IMR-90 (cell line): ENCODE data around the gene TMCC1. TPM values are rescaled to one million over a fixed set of nuclear protein-coding genes. Genes with fewer than 3 reads are reported as not detected.
"Not testable (repeated sequence)": the region's sequence is repeated elsewhere in the genome, so short reads cannot be mapped to it uniquely, and the experiment has no call there.

Experiments
- ATAC-seq: fragments of 200-7000 bp; cut with Tn5 transposase; 2 replicates; pipeline ENCODE4 v1.9.1; 2020; ENCODE audit warnings: low read depth, mild to moderate bottlenecking, moderate library complexity
- BruUV-seq: library from RNA; stranded (reverse); fragments of 400-500 nt; replicated peaks from 2 replicates; lab custom pipeline; 2021; lab: Mats Ljungman, UMichigan
- CTCF ChIA-PET: fragments of 300-600 bp; formaldehyde crosslinking; extraction: SDS; loops from one replicate; lab custom pipeline; 2021; ENCODE audit warnings: antibody characterized with exemption; lab: Yijun Ruan, JAX
- POLR2A ChIA-PET: fragments of 300-600 bp; sonication (Branson Sonifier 250); formaldehyde crosslinking; loops from one replicate; lab custom pipeline; 2022; ENCODE audit warnings: antibody characterized with exemption; ENCODE audit not compliant: unreplicated experiment; lab: Charles Lee
- DNase-seq: peaks from one replicate; pipeline ENCODE4 v3.0.0; 2013
- H2AFZ ChIP-seq: replicated peaks from 2 replicates; pipeline ENCODE3; 2013; ENCODE audit warnings: low read length, mild to moderate bottlenecking; ENCODE audit not compliant: poor library complexity
- H2AK5ac ChIP-seq: 2 replicates; pipeline ENCODE4 v1.6.1; 2013; ENCODE audit warnings: low read depth, low read length, inconsistent platforms
- H2AK9ac ChIP-seq: replicated peaks from 2 replicates; pipeline ENCODE3; 2013; ENCODE audit warnings: mild to moderate bottlenecking, low read depth, low read length, moderate library complexity; ENCODE audit not compliant: poor library complexity
- H2BK120ac ChIP-seq: 2 replicates; pipeline ENCODE4 v1.6.1; 2013; ENCODE audit warnings: low read depth, low read length, inconsistent platforms
- H2BK15ac ChIP-seq: 3 replicates; pipeline ENCODE4 v1.6.1; 2013; ENCODE audit warnings: low read depth, low read length, inconsistent platforms
- H2BK20ac ChIP-seq: 2 replicates; pipeline ENCODE4 v1.6.1; 2013; ENCODE audit warnings: low read depth, mild to moderate bottlenecking, inconsistent platforms, low read length, moderate library complexity
- H2BK5ac ChIP-seq: 2 replicates; pipeline ENCODE4 v1.6.1; 2013; ENCODE audit warnings: mild to moderate bottlenecking, low read depth, low read length, inconsistent platforms; ENCODE audit not compliant: poor library complexity, severe bottlenecking
- H3K14ac ChIP-seq: replicated peaks from 2 replicates; pipeline ENCODE4 v1.6.1; 2013; ENCODE audit warnings: low read depth, low read length, inconsistent platforms
- H3K18ac ChIP-seq: 2 replicates; pipeline ENCODE4 v1.6.1; 2013; ENCODE audit warnings: low read depth, low read length, control low read depth
- H3K23ac ChIP-seq: 2 replicates; pipeline ENCODE4 v1.6.1; 2013; ENCODE audit warnings: low read depth, low read length, inconsistent platforms
- H3K27ac ChIP-seq: 2 replicates; pipeline ENCODE4 v1.5.1; 2013; ENCODE audit warnings: mild to moderate bottlenecking, control low read depth, low read length; ENCODE audit not compliant: insufficient read depth
- H3K27me3 ChIP-seq: 2 replicates; pipeline ENCODE4 v1.6.1; 2013; ENCODE audit warnings: low read length; ENCODE audit not compliant: control insufficient read depth, insufficient read depth
- H3K36me3 ChIP-seq: 2 replicates; pipeline ENCODE4 v1.6.1; 2013; ENCODE audit warnings: low read length, mixed read lengths; ENCODE audit not compliant: control insufficient read depth, insufficient read depth
- H3K4ac ChIP-seq: 2 replicates; pipeline ENCODE4 v1.6.1; 2013; ENCODE audit warnings: low read depth, low read length, inconsistent platforms
- H3K4me1 ChIP-seq: 2 replicates; pipeline ENCODE4 v1.6.1; 2013; ENCODE audit warnings: low read length, mixed read lengths; ENCODE audit not compliant: control insufficient read depth, insufficient read depth
- H3K4me2 ChIP-seq: 2 replicates; pipeline ENCODE4 v1.6.1; 2013; ENCODE audit warnings: low read depth, mild to moderate bottlenecking, control low read depth, low read length, moderate library complexity
- H3K4me3 ChIP-seq: 2 replicates; pipeline ENCODE4 v1.5.1; 2013; ENCODE audit warnings: low read depth, mild to moderate bottlenecking, control low read depth, low read length, moderate library complexity; ENCODE audit not compliant: insufficient read depth
- H3K56ac ChIP-seq: 2 replicates; pipeline ENCODE4 v1.6.1; 2013; ENCODE audit warnings: low read length, inconsistent platforms; ENCODE audit not compliant: insufficient read depth; ENCODE audit errors: extremely low read depth
- H3K79me1 ChIP-seq, 2 experiments: 2 replicates each; pipeline ENCODE4 v1.6.1; 2013; ENCODE audit warnings: low read length in 2 of 2, inconsistent platforms in 1 of 2, low read depth in 1 of 2
- H3K9ac ChIP-seq: 2 replicates; pipeline ENCODE4 v1.6.1; 2013; ENCODE audit warnings: low read depth, low read length, control low read depth
- H3K9me1 ChIP-seq: 2 replicates; pipeline ENCODE4 v1.6.1; 2013; ENCODE audit warnings: low read length, inconsistent platforms; ENCODE audit not compliant: insufficient read depth
- H3K9me3 ChIP-seq: 2 replicates; pipeline ENCODE4 v1.6.1; 2013; ENCODE audit warnings: low read length; ENCODE audit not compliant: control insufficient read depth, insufficient read depth
- H4K20me1 ChIP-seq: 2 replicates; pipeline ENCODE4 v1.6.1; 2013; ENCODE audit warnings: low read length, inconsistent platforms; ENCODE audit not compliant: insufficient read depth
- H4K5ac ChIP-seq: 2 replicates; pipeline ENCODE4 v1.6.1; 2013; ENCODE audit warnings: mild to moderate bottlenecking, low read depth, low read length, control low read depth
- H4K8ac ChIP-seq, 2 experiments: 2 replicates each; pipeline ENCODE4 v1.6.1; 2013; ENCODE audit warnings: low read depth in 2 of 2, low read length in 2 of 2, control low read depth in 1 of 2, inconsistent platforms in 1 of 2
- H4K91ac ChIP-seq: 2 replicates; pipeline ENCODE4 v1.6.1; 2013; ENCODE audit warnings: low read depth, low read length, inconsistent platforms; ENCODE audit not compliant: insufficient read depth
- CEBPB ChIP-seq: IDR thresholded peaks from 2 replicates; pipeline ENCODE4 v1.6.1; 2012; ENCODE audit warnings: low read depth, low read length, improper control_type of control experiment
- MAFK ChIP-seq: IDR thresholded peaks from 2 replicates; pipeline ENCODE4 v1.6.1; 2012; ENCODE audit warnings: low read depth, low read length, improper control_type of control experiment
- NFE2L2 ChIP-seq: fragments of 150-350 bp; IDR thresholded peaks from 2 replicates; pipeline ENCODE4 v1.6.1; 2016; ENCODE audit warnings: low read depth, mild to moderate bottlenecking, low read length
- POLR2A ChIP-seq: IDR thresholded peaks from 2 replicates; pipeline ENCODE4 v1.6.1; 2012; ENCODE audit warnings: mild to moderate bottlenecking, low read depth, low read length
- RAD21 ChIP-seq: IDR thresholded peaks from 2 replicates; pipeline ENCODE4 v1.6.1; 2012; ENCODE audit warnings: low read length, improper control_type of control experiment
- SMC3 ChIP-seq: fragments of 150-350 bp; IDR thresholded peaks from 2 replicates; pipeline ENCODE4 v1.6.1; 2016; ENCODE audit warnings: low read depth, mild to moderate bottlenecking, antibody characterized with exemption, low read length, moderate library complexity
- WGBS, 2 experiments: methylation state at CpG; one replicate each; pipeline versions ENCODE4 v1.1.5 to v1.1.7; 2013; ENCODE audit warnings: missing lambda C conversion rate in 2 of 2; ENCODE audit not compliant: insufficient read length in 1 of 2; ENCODE audit errors: extremely low coverage in 2 of 2; 5-methylcytosine and 5-hydroxymethylcytosine counted together
- dilution Hi-C: fragments of 300-500 bp; cut with HindIII; formaldehyde crosslinking; loops from one replicate; pipeline ENCODE4 v1.14.3; 2018; ENCODE audit warnings: low sequenced_read_pairs; ENCODE audit not compliant: unreplicated experiment
- in situ Hi-C: fragments of 300-500 bp; cut with MboI; formaldehyde crosslinking; loops from 3 replicates; pipeline ENCODE4 v1.14.3; 2019; ENCODE audit warnings: low sequenced_read_pairs, inconsistent platforms, mixed read lengths
- intact Hi-C: fragments of 100-400 bp; cut with micrococcal nuclease; formaldehyde crosslinking; loops from 2 replicates; pipeline ENCODE4 v1.10.0; 2022
- polyA plus RNA-seq, 3 experiments: library from polyadenylated mRNA; depleted of rRNA; stranded (reverse); fragments of >200 nt; gene quantifications; 2 replicates each; pipeline ENCODE4 v1.2.3, GENCODE V29; 2012; ENCODE audit warnings: low replicate concordance in 1 of 3
- total RNA-seq: library from RNA; depleted of rRNA; stranded (reverse); fragments of >200 nt; gene quantifications from 2 replicates; pipeline ENCODE4 v1.2.3, GENCODE V29; 2012

The TMCC1 gene
- total and polyA plus RNA-seq, 2 of the 4 experiments (the other 2 are of a cell fraction) = 5.0 to 7.3 TPM

GRCh38 chr3:129756871-129757270, 136.6 kb downstream of the TMCC1 start:
- Histone ChIP-seq H3K9ac (no peak overlapping the region), H3K27me3 (no peaks in the 10 kb centered on the region), H4K91ac (no peak overlapping the region), H4K8ac (no peak overlapping the region), H4K20me1 (no peaks in the 10 kb centered on the region; the same call in 1 of the 2 replicates), H3K36me3 (no peaks in the 10 kb centered on the region), H3K4me2 (no peak overlapping the region; the same call in 1 of the 2 replicates), H3K23ac (no peak overlapping the region), H3K79me1 (peaks cover 0 to 4% of the 10 kb centered on the region in 2 experiments; a peak in 1 of 4 replicates), H4K5ac (no peak overlapping the region), H3K56ac (no peak overlapping the region), H2BK15ac (no peak overlapping the region), H3K27ac (no peak overlapping the region), H3K18ac (no peak overlapping the region), H2AK5ac (no peak overlapping the region), H2BK120ac (no peak overlapping the region), H3K14ac (no peak overlapping the region), H3K9me3 (peaks cover 4% of the 10 kb centered on the region), H2BK5ac (no peak overlapping the region), H3K4me1 (peaks cover 2% of the 10 kb centered on the region; the same call in 1 of the 2 replicates), H2AK9ac (no peak overlapping the region), H3K4me3 (no peak overlapping the region), H2BK20ac (no peak overlapping the region), H3K9me1 (0 out of 2 replicates have a peak, but pooled peaks cover 3% of the 10 kb centered on the region), H2AFZ (no peak overlapping the region), H3K4ac (no peak overlapping the region)
- DNase-seq = peak; percentile 66
- ChIA-PET CTCF (no interaction called here), POLR2A (no interaction called here)
- dilution Hi-C loops (no loop called here), in situ Hi-C loops (no loop called here), intact Hi-C loops (loop anchor here (5.0 kb wide), 1 partner anchor 45 kb away; no protein-coding TSS in a partner anchor)
- no peak for TF ChIP-seq CEBPB
- TF ChIP-seq MAFK = peak; percentile 34; the same call in 1 of the 2 replicates
- TF ChIP-seq SMC3 = no peak
- no peak for TF ChIP-seq RAD21
- TF ChIP-seq POLR2A = no peak
- TF ChIP-seq NFE2L2 = no peak
- BruUV-seq = no TSS peak
- ATAC-seq = peak; percentile 80
- WGBS, 2 experiments = 100% methylated on average over 1 of the region's 1 CpG; no CpG with 5 or more reads in 1 of the 2 experiments

- H3K18ac ChIP-seq, H2BK5ac ChIP-seq, H3K36me3 ChIP-seq, H3K27me3 ChIP-seq, DNase-seq, BruUV-seq, H4K8ac ChIP-seq, H3K4me2 ChIP-seq, H3K4me1 ChIP-seq, H4K91ac ChIP-seq, H2BK15ac ChIP-seq, H2BK120ac ChIP-seq, ATAC-seq, H3K4me3 ChIP-seq, H2AK5ac ChIP-seq, H3K79me1 ChIP-seq, H3K9ac ChIP-seq, H3K9me1 ChIP-seq, H3K14ac ChIP-seq, H4K20me1 ChIP-seq, H3K27ac ChIP-seq, CTCF ChIA-PET, H2AK9ac ChIP-seq, H3K9me3 ChIP-seq, dilution Hi-C loops, intact Hi-C loops, H2AFZ ChIP-seq, H3K56ac ChIP-seq, H3K4ac ChIP-seq, in situ Hi-C loops, H3K23ac ChIP-seq, H4K5ac ChIP-seq, H2BK20ac ChIP-seq: not testable (repeated sequence)
- WGBS, 2 experiments = no CpG with 5 or more reads among the region's 2 CpGs
- POLR2A ChIA-PET = interaction anchor here (0.7 kb wide), 1 partner anchor 13 kb away, joined by 11 read pairs; no protein-coding TSS in a partner anchor
These were observed 142.4 kb downstream of the TMCC1 start for GRCh38 chr3:129751105-129751504.
